SH-SY5Y (cell line): ENCODE measurements around the gene PIP4K2A.

Experiments
- GATA2 ChIP-seq: IDR thresholded peaks from 2 replicates; pipeline ENCODE4 v1.6.1; 2011; ENCODE audit warnings: mild to moderate bottlenecking, low read depth, low read length
- GATA3 ChIP-seq: IDR thresholded peaks from 2 replicates; pipeline ENCODE4 v1.6.1; 2011; ENCODE audit warnings: low read depth, mild to moderate bottlenecking, low read length, moderate library complexity

GRCh38 chr10:22501863-22502262 is 212.5 kb downstream of the PIP4K2A start:
- TF ChIP-seq GATA2 (no peak), GATA3 (no peak)
